CD4-positive, alpha-beta T cell (primary cell): ENCODE results near the gene RIPPLY3. TPM values are rescaled to one million over a fixed set of nuclear protein-coding genes. Genes with fewer than 3 reads are reported as not detected.
"Not testable (repeated sequence)": the region's sequence is repeated elsewhere in the genome, so short reads cannot be mapped to it uniquely, and the experiment has no call there.

Experiments
- ATAC-seq: fragments of 200-7000 bp; cut with Tn5 transposase; one replicate; pipeline ENCODE4 v1.10.0; 2022; ENCODE audit warnings: mild to moderate bottlenecking; ENCODE audit not compliant: poor library complexity
- CTCF ChIA-PET: fragments of 350-600 bp; sonication (Branson Sonifier 250); formaldehyde crosslinking; loops from one replicate; lab custom pipeline; 2021; ENCODE audit warnings: antibody characterized with exemption, inconsistent platforms; lab: Charles Lee
- POLR2A ChIA-PET: fragments of 350-600 bp; sonication (Branson Sonifier 250); formaldehyde crosslinking; loops from one replicate; lab custom pipeline; 2021; ENCODE audit warnings: antibody characterized with exemption, inconsistent platforms; lab: Charles Lee
- DNase-seq, 14 experiments: peaks; one replicate each; pipeline ENCODE4 v3.0.0-alpha.2; 2013 to 2020; ENCODE audit warnings: mixed read lengths in 2 of 14
- H3K27ac ChIP-seq, 2 donors: one replicate each; pipeline versions ENCODE4 v1.5.1 to v1.7.0; 2013; ENCODE audit warnings: low read length in 2 of 2, low read depth in 1 of 2, mild to moderate bottlenecking in 1 of 2
- H3K27me3 ChIP-seq, 2 experiments: 1 replicate in 1 of 2; 2 replicates in 1 of 2; pipeline versions ENCODE4 v1.6.1 to v1.7.0; 2013; ENCODE audit warnings: low read length in 2 of 2, control low read depth in 1 of 2, mild to moderate bottlenecking in 1 of 2, moderate library complexity in 1 of 2; ENCODE audit not compliant: insufficient read depth in 2 of 2, control insufficient read depth in 1 of 2
- H3K36me3 ChIP-seq: one replicate; pipeline ENCODE4 v1.6.1; 2013; ENCODE audit warnings: low read length, control low read depth; ENCODE audit not compliant: insufficient read depth
- H3K4me1 ChIP-seq: one replicate; pipeline ENCODE4 v1.6.1; 2013; ENCODE audit warnings: low read length, control low read depth; ENCODE audit not compliant: insufficient read depth
- H3K4me3 ChIP-seq: one replicate; pipeline ENCODE4 v1.5.1; 2013; ENCODE audit warnings: mild to moderate bottlenecking, low read length, moderate library complexity
- H3K9me3 ChIP-seq, 2 experiments: 1 replicate in 1 of 2; 2 replicates in 1 of 2; pipeline versions ENCODE4 v1.6.1 to v1.7.0; 2013; ENCODE audit warnings: low read length in 2 of 2, mild to moderate bottlenecking in 2 of 2, control low read depth in 1 of 2, moderate library complexity in 1 of 2; ENCODE audit not compliant: control insufficient read depth in 1 of 2, insufficient read depth in 1 of 2
- H3K27ac Mint-ChIP-seq: one replicate; pipeline ENCODE4 v1.8.0; 2020; ENCODE audit warnings: mixed read lengths
- H3K27me3 Mint-ChIP-seq: one replicate; pipeline ENCODE4 v1.8.0; 2021; ENCODE audit warnings: mixed read lengths
- H3K36me3 Mint-ChIP-seq: one replicate; pipeline ENCODE4 v1.8.0; 2021; ENCODE audit warnings: low read depth, mixed read lengths
- H3K4me1 Mint-ChIP-seq: one replicate; pipeline ENCODE4 v1.8.0; 2021; ENCODE audit warnings: low read depth, mixed read lengths
- H3K4me3 Mint-ChIP-seq: one replicate; pipeline ENCODE4 v1.8.0; 2020; ENCODE audit warnings: mild to moderate bottlenecking, mixed read lengths
- H3K9me3 Mint-ChIP-seq: one replicate; pipeline ENCODE4 v1.8.0; 2020; ENCODE audit warnings: mixed read lengths
- intact Hi-C, 2 experiments: fragments of 100-400 bp; cut with DNase I in 1 of 2; cut with micrococcal nuclease in 1 of 2; formaldehyde crosslinking; loops; one replicate each; pipeline versions ENCODE4 v1.15.1 to v1.9.0; 2023 to 2025; cut with DNase I, micrococcal nuclease
- total RNA-seq, 174 experiments: library from RNA in 2 of 174; stranded (reverse) in 2 of 174; gene quantifications; one replicate each; pipeline ENCODE4 v1.2.3 and lab custom pipeline; 2021 to 2026
- TF ChIP-seq, protein P1 (sequence below): fragments of 200-600 bp; IDR thresholded peaks from one replicate; pipeline ENCODE4 v1.8.0; 2022; ENCODE audit warnings: antibody characterized with exemption, mild to moderate bottlenecking

Gene RIPPLY3
- total RNA-seq, 2 experiments from 2014 or later: not detected

DNA sequence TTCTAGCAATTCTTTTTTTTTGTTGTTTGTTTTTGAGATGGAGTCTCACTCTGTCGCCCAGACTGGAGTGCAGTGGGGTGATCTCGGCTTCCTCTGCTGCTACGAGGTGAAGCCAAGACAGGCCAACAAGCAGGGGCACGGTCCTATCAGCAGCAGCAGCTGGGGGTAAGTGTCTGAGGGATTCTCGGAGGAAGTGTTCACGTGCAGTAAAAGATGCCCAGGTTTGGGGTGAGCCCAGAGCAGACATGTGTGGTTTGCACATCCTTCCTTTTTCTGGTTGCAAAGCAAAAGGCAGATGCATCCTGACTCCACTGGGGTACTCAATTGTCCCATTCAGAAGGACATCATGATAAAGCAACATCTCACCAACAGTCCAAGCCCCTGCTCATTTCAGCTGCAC is 38.6 kb downstream of the RIPPLY3 start:
- ATAC-seq (peak; percentile 68), DNase-seq (peak in 5 of 14 experiments; percentile 8 to 23 (median 18))
- Mint-ChIP-seq H3K36me3 (no peaks in the 10 kb centered on the region), H3K4me3 (no peak overlapping the region), H3K4me1 (peaks cover 10% of the 10 kb centered on the region), H3K9me3 (no peaks in the 10 kb centered on the region), H3K27me3 (no peaks in the 10 kb centered on the region), H3K27ac (no peak overlapping the region)
- no peaks in the 10 kb centered on the region for H3K36me3 ChIP-seq
- H3K4me1 ChIP-seq: peaks cover 10% of the 10 kb centered on the region
- no peaks in the 10 kb centered on the region for H3K9me3 ChIP-seq
- no peaks in the 10 kb centered on the region for H3K27me3 ChIP-seq
- H3K27ac ChIP-seq: no peak overlapping the region
- ChIA-PET CTCF (no interaction called here), POLR2A (no interaction called here)
- H3K4me3 ChIP-seq: no peak overlapping the region
- TF ChIP-seq, protein P1, sequence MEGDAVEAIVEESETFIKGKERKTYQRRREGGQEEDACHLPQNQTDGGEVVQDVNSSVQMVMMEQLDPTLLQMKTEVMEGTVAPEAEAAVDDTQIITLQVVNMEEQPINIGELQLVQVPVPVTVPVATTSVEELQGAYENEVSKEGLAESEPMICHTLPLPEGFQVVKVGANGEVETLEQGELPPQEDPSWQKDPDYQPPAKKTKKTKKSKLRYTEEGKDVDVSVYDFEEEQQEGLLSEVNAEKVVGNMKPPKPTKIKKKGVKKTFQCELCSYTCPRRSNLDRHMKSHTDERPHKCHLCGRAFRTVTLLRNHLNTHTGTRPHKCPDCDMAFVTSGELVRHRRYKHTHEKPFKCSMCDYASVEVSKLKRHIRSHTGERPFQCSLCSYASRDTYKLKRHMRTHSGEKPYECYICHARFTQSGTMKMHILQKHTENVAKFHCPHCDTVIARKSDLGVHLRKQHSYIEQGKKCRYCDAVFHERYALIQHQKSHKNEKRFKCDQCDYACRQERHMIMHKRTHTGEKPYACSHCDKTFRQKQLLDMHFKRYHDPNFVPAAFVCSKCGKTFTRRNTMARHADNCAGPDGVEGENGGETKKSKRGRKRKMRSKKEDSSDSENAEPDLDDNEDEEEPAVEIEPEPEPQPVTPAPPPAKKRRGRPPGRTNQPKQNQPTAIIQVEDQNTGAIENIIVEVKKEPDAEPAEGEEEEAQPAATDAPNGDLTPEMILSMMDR: no peak
- intact Hi-C loops: no loop called here

DNA sequence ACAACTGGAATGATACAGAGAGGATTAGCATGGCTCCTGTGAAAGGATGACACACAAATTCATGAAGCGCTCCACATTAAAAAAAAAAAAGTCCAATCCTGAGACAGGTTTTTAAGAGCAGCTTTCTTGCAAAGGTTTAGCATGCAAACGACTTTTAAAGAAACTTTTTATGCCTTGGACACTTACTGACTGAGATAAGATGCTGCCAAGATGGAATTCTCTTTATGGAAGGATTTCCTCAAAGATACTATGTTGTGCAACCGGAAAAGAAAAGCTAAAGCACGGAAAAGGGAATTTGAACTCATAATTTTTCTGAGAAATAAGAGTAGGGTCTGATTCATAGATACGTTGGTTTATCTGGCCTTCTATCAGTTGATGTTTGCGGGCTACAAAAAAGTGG is 39.1 kb downstream of the RIPPLY3 start:
- Mint-ChIP-seq H3K4me3 (no peak overlapping the region), H3K4me1 (peaks cover 10% of the 10 kb centered on the region), H3K36me3 (no peaks in the 10 kb centered on the region), H3K27me3 (no peaks in the 10 kb centered on the region), H3K27ac (no peak overlapping the region), H3K9me3 (no peaks in the 10 kb centered on the region)
- ATAC-seq (no peak), DNase-seq (no peak)
- POLR2A ChIA-PET: no interaction called here
- no peaks in the 10 kb centered on the region for H3K9me3 ChIP-seq
- H3K4me3 ChIP-seq: no peak overlapping the region
- H3K36me3 ChIP-seq: no peaks in the 10 kb centered on the region
- no peak overlapping the region for H3K27ac ChIP-seq
- peaks cover 10% of the 10 kb centered on the region for H3K4me1 ChIP-seq
- intact Hi-C loops: no loop called here
- TF ChIP-seq, protein P1: no peak
- CTCF ChIA-PET: no interaction called here
- no peaks in the 10 kb centered on the region for H3K27me3 ChIP-seq

DNA sequence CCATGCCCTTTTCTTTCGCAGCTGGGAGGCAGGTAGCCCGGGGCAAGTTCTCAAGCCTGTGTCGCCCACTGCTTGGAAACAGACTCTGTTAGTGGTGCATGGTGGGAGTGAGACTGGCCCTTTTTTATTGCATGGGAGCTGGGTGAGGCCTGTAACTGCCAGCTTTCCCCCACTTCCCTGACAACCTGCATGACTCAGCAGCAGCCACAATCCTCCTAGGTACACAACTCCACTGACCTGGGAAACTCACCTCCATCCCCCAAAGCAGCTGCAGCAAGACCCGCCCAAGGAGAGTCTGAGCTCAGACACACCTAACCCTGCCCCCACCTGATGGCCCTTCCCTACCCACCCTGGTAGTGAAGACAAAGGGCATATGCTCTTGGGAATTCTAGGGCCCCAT is 40.6 kb downstream of the RIPPLY3 start:
- no peak for ATAC-seq
- Histone ChIP-seq H3K27ac (no peak overlapping the region), H3K27me3 (no peaks in the 10 kb centered on the region), H3K4me1 (peaks cover 10% of the 10 kb centered on the region), H3K4me3 (no peak overlapping the region), H3K36me3 (no peaks in the 10 kb centered on the region), H3K9me3 (no peaks in the 10 kb centered on the region)
- no peak for DNase-seq
- H3K9me3 Mint-ChIP-seq: no peaks in the 10 kb centered on the region
- intact Hi-C loops: no loop called here
- ChIA-PET POLR2A (no interaction called here), CTCF (no interaction called here)
- TF ChIP-seq, protein P1: no peak
- no peak overlapping the region for H3K4me3 Mint-ChIP-seq
- no peaks in the 10 kb centered on the region for H3K27me3 Mint-ChIP-seq
- H3K27ac Mint-ChIP-seq: no peak overlapping the region
- peaks cover 10% of the 10 kb centered on the region for H3K4me1 Mint-ChIP-seq
- no peaks in the 10 kb centered on the region for H3K36me3 Mint-ChIP-seq

DNA sequence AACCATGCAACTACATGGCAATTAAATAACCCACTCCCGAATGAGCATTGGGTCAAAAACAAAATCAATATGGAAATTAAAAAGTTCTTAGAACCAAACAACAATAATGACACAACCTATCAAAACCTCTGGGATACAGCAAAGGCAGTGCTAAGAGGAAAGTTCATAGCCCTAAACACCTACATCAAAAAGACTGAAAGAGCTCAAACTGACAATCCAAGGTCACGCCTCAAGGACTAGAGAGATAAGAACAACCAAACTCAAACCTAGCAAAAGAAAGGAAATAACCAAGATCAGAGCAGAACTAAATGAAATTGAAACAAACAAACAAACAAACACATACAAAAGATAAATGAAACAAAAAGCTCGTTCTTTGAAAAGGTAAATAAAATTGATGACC is 43.2 kb downstream of the RIPPLY3 start:
- H3K27me3 Mint-ChIP-seq, H3K9me3 ChIP-seq, H3K36me3 ChIP-seq, H3K27me3 ChIP-seq, H3K4me3 ChIP-seq, H3K9me3 Mint-ChIP-seq, POLR2A ChIA-PET, H3K4me3 Mint-ChIP-seq, H3K27ac ChIP-seq, CTCF ChIA-PET, H3K27ac Mint-ChIP-seq, DNase-seq, H3K4me1 Mint-ChIP-seq, H3K4me1 ChIP-seq, intact Hi-C loops, H3K36me3 Mint-ChIP-seq, ATAC-seq: not testable (repeated sequence)
